Psoas muscle (tissue), 8 donors: ENCODE measurements around the gene ITGB8. TPM values are rescaled to one million over a fixed set of nuclear protein-coding genes. Genes with fewer than 3 reads are reported as not detected.

Source experiments
- ATAC-seq, 4 donors: fragments of 200-7000 bp; cut with Tn5 transposase; one replicate each; pipeline ENCODE4 v1.9.1; 2020; ENCODE audit warnings: moderate library complexity in 3 of 4, mild to moderate bottlenecking in 2 of 4
- DNase-seq, 2 donors: peaks; one replicate each; pipeline ENCODE4 v3.0.0-alpha.2; 2020
- H3K27ac ChIP-seq: fragments of 200-600 bp; one replicate; pipeline ENCODE4 v1.8.0; 2022
- H3K27me3 ChIP-seq, 3 donors: fragments of 200-600 bp in 1 of 3; one replicate each; pipeline versions ENCODE4 v1.6.1 to v1.8.0; 2013 to 2022; ENCODE audit warnings: low read length in 2 of 3, mild to moderate bottlenecking in 2 of 3, moderate library complexity in 1 of 3; ENCODE audit not compliant: insufficient read depth in 3 of 3
- H3K36me3 ChIP-seq, 2 donors: fragments of 200-600 bp in 1 of 2; one replicate each; pipeline versions ENCODE4 v1.6.1 to v1.8.0; 2013 to 2022; ENCODE audit warnings: low read depth in 1 of 2, mild to moderate bottlenecking in 1 of 2, moderate library complexity in 1 of 2; ENCODE audit not compliant: insufficient read depth in 1 of 2
- H3K4me1 ChIP-seq: fragments of 200-600 bp; one replicate; pipeline ENCODE4 v1.8.0; 2022
- H3K4me3 ChIP-seq: fragments of 200-600 bp; one replicate; pipeline ENCODE4 v1.8.0; 2022; ENCODE audit warnings: mild to moderate bottlenecking
- H3K9me3 ChIP-seq: fragments of 200-600 bp; one replicate; pipeline ENCODE4 v1.8.0; 2022
- WGBS, 3 donors: extraction: QIAGEN DNeasy Blood & Tissue Kit; methylation state at CpG; one replicate each; pipeline versions ENCODE4 v1.1.6 to v1.1.7; 2013; 5-methylcytosine and 5-hydroxymethylcytosine counted together
- intact Hi-C, 2 donors: fragments of 100-400 bp; cut with DNase I; formaldehyde crosslinking; loops; one replicate each; pipeline versions ENCODE4 v1.11.0 to v1.14.2; 2022
- polyA plus RNA-seq, 3 donors: library from polyadenylated mRNA; stranded (reverse); fragments of 200-250 nt; gene quantifications; one replicate each; pipeline ENCODE4 v1.2.3, GENCODE V29; 2013
- total RNA-seq, 4 donors: library from RNA; stranded (reverse); fragmentation: NEBNext Ultra II Directional in 2 of 4; extraction: Animal tissue kit (Norgen Biotek cat#: 25700) in 2 of 4; gene quantifications; one replicate each; pipeline versions ENCODE4 v1.2.1 to v1.2.4, GENCODE V29; 2021 to 2023
- TF ChIP-seq, protein P1 (sequence below): fragments of 200-600 bp; IDR thresholded peaks from one replicate; pipeline ENCODE4 v1.8.0; 2022; ENCODE audit warnings: antibody characterized with exemption
- donor health status: healthy with polysubstance abuse.
- donor health status: DM: no; HTN: no; CAD: no; lungs with moderate emphysema.
- donor health status: Bipolar disorder and iron deficiency.
- donor health status: healthy.
- donor health status: DM: yes; HTN: yes; CAD: no.
- donor health status: DM: no; HTN: no; CAD: no.
- donor health status: DM: no; HTN: no; CAD: no.
- donor health status: DM: yes; HTN: yes; CAD: no.

ITGB8 gene
- total and polyA plus RNA-seq, 7 donors, result 0.04 to 0.60 (median 0.12) TPM

DNA sequence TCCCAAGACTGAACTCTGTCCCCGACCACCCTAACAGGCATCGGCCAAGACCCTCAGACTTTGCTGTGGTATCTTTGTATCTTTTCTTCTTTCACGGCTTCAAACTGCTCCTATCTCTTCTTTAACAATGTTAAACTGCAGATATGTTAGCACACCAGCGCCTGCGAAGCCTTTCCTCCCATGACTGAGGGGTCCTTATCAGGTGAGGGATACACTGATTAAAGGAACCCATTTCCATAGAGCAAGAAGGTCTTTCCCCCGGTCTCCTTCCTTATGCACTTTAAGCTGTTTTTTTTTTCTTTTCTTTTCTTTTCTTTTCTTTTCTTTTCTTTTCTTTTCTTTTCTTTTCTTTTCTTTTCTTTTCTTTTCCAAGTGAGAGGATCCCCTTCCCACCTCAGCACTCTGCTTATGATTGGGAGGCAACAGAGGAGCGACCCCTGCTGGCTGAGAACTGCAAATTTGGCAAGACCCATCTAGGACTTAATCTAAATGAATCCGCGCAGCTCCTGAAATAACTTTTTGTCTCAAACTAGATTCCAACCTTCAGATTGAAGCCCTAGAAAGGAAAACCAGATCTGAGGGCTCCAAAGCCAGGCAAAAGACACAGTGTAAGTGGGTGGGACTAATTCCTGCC, 109.9 kb downstream of the ITGB8 start:
- Histone ChIP-seq H3K36me3 (no peaks in the 10 kb centered on the region), H3K27me3 (no peaks in the 10 kb centered on the region), H3K4me1 (no peaks in the 10 kb centered on the region), H3K4me3 (no peak overlapping the region), H3K9me3 (peaks cover 7% of the 10 kb centered on the region), H3K27ac (no peak overlapping the region)
- intact Hi-C loops, result no loop called here
- no peak for DNase-seq
- ATAC-seq, result no peak
- TF ChIP-seq, protein P1, sequence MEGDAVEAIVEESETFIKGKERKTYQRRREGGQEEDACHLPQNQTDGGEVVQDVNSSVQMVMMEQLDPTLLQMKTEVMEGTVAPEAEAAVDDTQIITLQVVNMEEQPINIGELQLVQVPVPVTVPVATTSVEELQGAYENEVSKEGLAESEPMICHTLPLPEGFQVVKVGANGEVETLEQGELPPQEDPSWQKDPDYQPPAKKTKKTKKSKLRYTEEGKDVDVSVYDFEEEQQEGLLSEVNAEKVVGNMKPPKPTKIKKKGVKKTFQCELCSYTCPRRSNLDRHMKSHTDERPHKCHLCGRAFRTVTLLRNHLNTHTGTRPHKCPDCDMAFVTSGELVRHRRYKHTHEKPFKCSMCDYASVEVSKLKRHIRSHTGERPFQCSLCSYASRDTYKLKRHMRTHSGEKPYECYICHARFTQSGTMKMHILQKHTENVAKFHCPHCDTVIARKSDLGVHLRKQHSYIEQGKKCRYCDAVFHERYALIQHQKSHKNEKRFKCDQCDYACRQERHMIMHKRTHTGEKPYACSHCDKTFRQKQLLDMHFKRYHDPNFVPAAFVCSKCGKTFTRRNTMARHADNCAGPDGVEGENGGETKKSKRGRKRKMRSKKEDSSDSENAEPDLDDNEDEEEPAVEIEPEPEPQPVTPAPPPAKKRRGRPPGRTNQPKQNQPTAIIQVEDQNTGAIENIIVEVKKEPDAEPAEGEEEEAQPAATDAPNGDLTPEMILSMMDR, result no peak
- 85 to 89% (median 86%) methylated on average over 9 of the region's 9 CpGs for whole genome bisulfite sequencing, 3 donors

- Histone ChIP-seq H3K4me1 (no peaks in the 10 kb centered on the region), H3K36me3 (no peaks in the 10 kb centered on the region), H3K9me3 (peaks cover 7% of the 10 kb centered on the region), H3K27me3 (no peaks in the 10 kb centered on the region), H3K4me3 (no peak overlapping the region), H3K27ac (no peak overlapping the region)
- DNase-seq (no peak), ATAC-seq (no peak)
- TF ChIP-seq, protein P1, result no peak
- WGBS, 3 donors, result 75 to 76% (median 75%) methylated on average over 4 of the region's 4 CpGs
- intact Hi-C loops, result no loop called here
These were observed 110.6 kb downstream of the ITGB8 start for GRCh38 chr7:20441346-20441745.

GRCh38 chr7:20441991-20442441, 111.3 kb downstream of the ITGB8 start:
- TF ChIP-seq, protein P1, result no peak
- Histone ChIP-seq H3K27ac (no peak overlapping the region), H3K9me3 (peaks cover 7% of the 10 kb centered on the region), H3K4me3 (no peak overlapping the region), H3K36me3 (no peaks in the 10 kb centered on the region), H3K4me1 (no peaks in the 10 kb centered on the region), H3K27me3 (no peaks in the 10 kb centered on the region)
- DNase-seq, result no peak
- intact Hi-C loops, result no loop called here
- WGBS, 3 donors, result 77 to 78% (median 77%) methylated on average over 3 of the region's 3 CpGs
- ATAC-seq, result no peak

DNA sequence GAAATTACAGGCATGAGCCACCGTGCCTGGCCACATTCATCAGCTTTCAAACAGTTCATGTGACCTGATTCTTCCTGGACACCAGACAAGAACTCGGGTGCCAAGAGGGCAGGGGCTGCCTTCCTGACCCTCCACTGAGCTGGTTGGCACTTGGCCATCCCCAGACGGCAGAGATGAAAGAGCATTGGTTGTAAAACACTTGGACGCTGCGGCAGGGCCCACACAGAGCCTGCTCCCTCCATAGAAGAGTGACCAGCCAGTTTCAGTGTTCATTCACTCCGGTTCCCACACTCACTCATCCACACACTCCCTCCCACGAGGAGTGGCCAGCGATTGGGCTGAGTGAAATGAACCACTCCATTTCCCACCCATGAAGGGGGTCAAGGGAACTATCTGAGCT, 112.3 kb downstream of the ITGB8 start:
- DNase-seq (no peak), ATAC-seq (no peak)
- TF ChIP-seq, protein P1, result no peak
- H3K4me3 ChIP-seq, result no peak overlapping the region
- H3K36me3 ChIP-seq, result no peaks in the 10 kb centered on the region
- H3K4me1 ChIP-seq, result no peaks in the 10 kb centered on the region
- 46 to 55% (median 48%) methylated on average over 8 of the region's 8 CpGs for WGBS, 3 donors
- peaks cover 7% of the 10 kb centered on the region for H3K9me3 ChIP-seq
- H3K27ac ChIP-seq, result no peak overlapping the region
- no peaks in the 10 kb centered on the region for H3K27me3 ChIP-seq
- intact Hi-C loops, result no loop called here
